ENCODE results near the gene HSPA1A. TPM values are rescaled to one million over a fixed set of nuclear protein-coding genes. Genes with fewer than 3 reads are reported as not detected.

The HSPA1A gene
- total and polyA plus RNA-seq, 4 donors, result 28.8 to 120 (median 77.6) TPM

DNA sequence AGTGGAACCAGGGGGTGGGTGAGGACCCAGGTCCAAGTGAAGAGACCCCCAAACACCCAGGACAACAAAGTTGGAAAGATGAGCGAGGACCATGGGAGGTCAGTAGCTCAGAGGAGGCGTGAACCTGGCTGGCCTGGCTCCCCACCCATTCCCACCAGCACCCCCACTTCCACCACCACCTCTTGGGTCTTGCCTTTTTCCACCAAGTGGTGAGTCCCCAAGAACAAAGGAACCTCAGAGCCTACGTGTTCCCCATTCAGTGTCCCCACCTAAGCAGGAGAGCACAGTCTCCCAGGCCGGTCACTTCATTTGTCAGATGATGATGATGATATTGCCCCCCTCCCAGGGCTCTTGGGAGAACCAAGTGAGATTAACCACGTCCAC lies 37.7 kb upstream of the HSPA1A start:
- H3K9ac ChIP-seq (ENCODE audit: low read depth in 1 of 2, low read length in 2 of 2), result peak overlapping the region in 1 of 2 donors; percentile 8
- H3K36me3 ChIP-seq (ENCODE audit: control insufficient read depth in 4 of 4, insufficient read depth in 3 of 4, low read depth in 1 of 4, low read length in 3 of 4), result peaks cover 0 to 31% (median 8%) of the 10 kb centered on the region in 4 donors
- H3K9me3 ChIP-seq (ENCODE audit: control insufficient read depth in 4 of 4, low read length in 3 of 4), result no peaks in the 10 kb centered on the region
- H3K27me3 ChIP-seq (ENCODE audit: control insufficient read depth in 4 of 4, insufficient read depth in 4 of 4, low read length in 3 of 4), result no peaks in the 10 kb centered on the region
- peaks cover 9 to 46% (median 31%) of the 10 kb centered on the region in 4 donors for H3K4me1 ChIP-seq (ENCODE audit: control insufficient read depth in 4 of 4, insufficient read depth in 4 of 4, low read length in 3 of 4)
- TF ChIP-seq HNF4G (IDR thresholded peaks at IDR 0.05) (no peak), TAF1 (conservative IDR thresholded peaks at IDR 0.05) (no peak), RAD21 (IDR thresholded peaks at IDR 0.05) (no peak), SP1 (IDR thresholded peaks at IDR 0.05) (no peak)
- TF ChIP-seq, protein P1, sequence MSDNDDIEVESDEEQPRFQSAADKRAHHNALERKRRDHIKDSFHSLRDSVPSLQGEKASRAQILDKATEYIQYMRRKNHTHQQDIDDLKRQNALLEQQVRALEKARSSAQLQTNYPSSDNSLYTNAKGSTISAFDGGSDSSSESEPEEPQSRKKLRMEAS (IDR thresholded peaks at IDR 0.05), result no peak
- H3K4me3 ChIP-seq (ENCODE audit: low read depth in 1 of 3, low read length in 3 of 3), result no peak overlapping the region
- peak overlapping the region; percentile 67 to 71 for H3K27ac ChIP-seq (ENCODE audit: low read depth in 1 of 2, low read length in 2 of 2)
- no peak for DNase-seq (ENCODE audit: low spot score)
- 96% methylated on average over 5 of the region's 5 CpGs for WGBS

DNA sequence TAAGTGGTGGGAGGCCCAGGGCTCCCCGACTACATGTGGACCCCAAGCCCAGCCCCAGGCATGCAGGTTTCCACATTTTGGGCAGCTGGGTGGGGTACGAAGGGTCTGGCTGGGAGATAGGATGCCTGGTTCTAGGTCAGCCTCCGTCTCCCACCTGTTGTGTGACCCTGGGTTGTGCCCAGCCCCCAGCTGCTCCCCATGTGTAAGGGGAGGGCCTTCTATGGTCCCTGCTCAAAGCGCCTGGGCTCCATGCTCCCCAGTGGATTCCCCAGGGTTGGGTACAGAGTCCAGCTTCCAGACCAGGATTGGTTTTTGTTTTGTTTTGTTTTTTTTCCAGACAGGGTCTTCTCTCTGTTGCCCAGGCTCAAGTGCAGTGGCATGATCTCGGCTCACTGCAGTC lies 37.1 kb upstream of the HSPA1A start:
- peak; percentile 42 for TF ChIP-seq SP1 (IDR thresholded peaks at IDR 0.05)
- no peak for TF ChIP-seq TAF1 (conservative IDR thresholded peaks at IDR 0.05)
- peak; percentile 38 to 63 for TF ChIP-seq HNF4A (conservative IDR thresholded peaks at IDR 0.05)
- TF ChIP-seq, protein P1 (IDR thresholded peaks at IDR 0.05), result no peak
- no peaks in the 10 kb centered on the region for H3K9me3 ChIP-seq (ENCODE audit: control insufficient read depth in 4 of 4, low read length in 3 of 4)
- no peak overlapping the region for H3K4me3 ChIP-seq (ENCODE audit: low read depth in 1 of 3, low read length in 3 of 3)
- peaks cover 4 to 37% (median 9%) of the 10 kb centered on the region in 4 donors for H3K36me3 ChIP-seq (ENCODE audit: control insufficient read depth in 4 of 4, insufficient read depth in 3 of 4, low read depth in 1 of 4, low read length in 3 of 4)
- H3K27ac ChIP-seq (ENCODE audit: low read depth in 1 of 2, low read length in 2 of 2), result peak overlapping the region; percentile 26 to 67
- no peak overlapping the region for H3K9ac ChIP-seq (ENCODE audit: low read depth in 1 of 2, low read length in 2 of 2)
- WGBS, result 93% methylated on average over 5 of the region's 5 CpGs
- H3K4me1 ChIP-seq (ENCODE audit: control insufficient read depth in 4 of 4, insufficient read depth in 4 of 4, low read length in 3 of 4), result peaks cover 7 to 42% (median 29%) of the 10 kb centered on the region in 4 donors
- no peak for DNase-seq (ENCODE audit: low spot score)
- no peaks in the 10 kb centered on the region for H3K27me3 ChIP-seq (ENCODE audit: control insufficient read depth in 4 of 4, insufficient read depth in 4 of 4, low read length in 3 of 4)

DNA sequence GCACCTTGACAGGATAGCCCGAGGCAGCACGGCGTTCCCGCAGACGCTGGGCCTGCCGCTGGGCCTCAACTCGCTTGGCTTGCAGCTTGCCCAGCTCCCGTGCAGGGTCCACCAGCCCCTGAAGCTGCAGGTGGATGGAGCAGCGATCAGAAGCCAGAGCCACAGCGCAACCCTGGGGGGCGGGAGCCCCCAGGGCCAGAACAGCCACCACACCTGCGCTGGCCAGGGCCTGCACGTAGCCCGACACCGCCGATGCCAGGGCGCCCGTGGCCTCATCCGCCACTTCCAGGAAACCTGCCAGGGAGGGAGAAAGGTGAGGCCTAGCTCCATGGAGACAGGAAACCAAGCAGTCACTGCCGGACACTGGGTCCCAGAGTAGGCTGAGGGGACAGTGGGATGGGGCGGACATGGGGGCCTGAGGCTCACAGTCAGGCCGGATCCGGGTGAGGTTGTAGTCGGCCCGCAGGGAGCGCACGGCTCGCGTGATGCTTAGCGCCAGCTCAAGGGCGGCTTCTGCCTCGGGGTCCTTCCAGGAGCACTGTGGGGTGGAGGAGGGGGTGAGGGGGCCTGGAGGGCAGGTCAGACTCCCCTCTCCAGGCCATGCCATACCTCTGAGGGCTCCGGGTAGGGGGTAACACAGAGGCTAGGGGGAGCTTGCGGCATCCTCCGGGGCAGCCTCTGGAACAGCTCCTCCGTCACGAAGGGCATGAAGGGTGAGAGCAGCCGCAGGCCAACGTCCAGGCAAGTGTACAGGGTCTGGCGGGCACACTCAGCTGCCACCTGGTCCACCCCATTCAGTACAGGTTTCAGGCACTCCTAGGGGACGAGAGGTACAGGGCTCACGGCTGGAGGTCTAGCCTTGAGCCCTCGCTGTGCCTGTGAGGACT lies 36.1 kb upstream of the HSPA1A start:
- H3K4me3 ChIP-seq (ENCODE audit: low read depth in 1 of 3, low read length in 3 of 3), result no peak overlapping the region
- no peaks in the 10 kb centered on the region for H3K9me3 ChIP-seq (ENCODE audit: control insufficient read depth in 4 of 4, low read length in 3 of 4)
- no peaks in the 10 kb centered on the region for H3K27me3 ChIP-seq (ENCODE audit: control insufficient read depth in 4 of 4, insufficient read depth in 4 of 4, low read length in 3 of 4)
- H3K9ac ChIP-seq (ENCODE audit: low read depth in 1 of 2, low read length in 2 of 2), result no peak overlapping the region
- 88% methylated on average over 43 of the region's 43 CpGs for WGBS
- no peak for DNase-seq (ENCODE audit: low spot score)
- H3K27ac ChIP-seq (ENCODE audit: low read depth in 1 of 2, low read length in 2 of 2), result peak overlapping the region; percentile 26 to 31
- peaks cover 6 to 39% (median 28%) of the 10 kb centered on the region in 4 donors for H3K4me1 ChIP-seq (ENCODE audit: control insufficient read depth in 4 of 4, insufficient read depth in 4 of 4, low read length in 3 of 4)
- H3K36me3 ChIP-seq (ENCODE audit: control insufficient read depth in 4 of 4, insufficient read depth in 3 of 4, low read depth in 1 of 4, low read length in 3 of 4), result peaks cover 5 to 39% (median 9%) of the 10 kb centered on the region in 4 donors
- TF ChIP-seq FOXA2 (IDR thresholded peaks at IDR 0.05) (no peak), NR2F2 (IDR thresholded peaks at IDR 0.05) (no peak), GABPA (IDR thresholded peaks at IDR 0.05 in 1 of 2, conservative IDR thresholded peaks at IDR 0.05 in 1 of 2) (no peak), JUND (IDR thresholded peaks at IDR 0.05) (no peak), HNF4G (IDR thresholded peaks at IDR 0.05) (no peak), FOXA1 (IDR thresholded peaks at IDR 0.05) (no peak), EGR1 (IDR thresholded peaks at IDR 0.05; ENCODE audit: low read depth in 2 of 2) (no peak), SP1 (IDR thresholded peaks at IDR 0.05) (no peak), RAD21 (IDR thresholded peaks at IDR 0.05) (no peak), YY1 (IDR thresholded peaks at IDR 0.05) (no peak), RXRA (IDR thresholded peaks at IDR 0.05) (no peak), HNF4A (conservative IDR thresholded peaks at IDR 0.05) (no peak), TAF1 (conservative IDR thresholded peaks at IDR 0.05) (no peak)
- TF ChIP-seq, protein P2, sequence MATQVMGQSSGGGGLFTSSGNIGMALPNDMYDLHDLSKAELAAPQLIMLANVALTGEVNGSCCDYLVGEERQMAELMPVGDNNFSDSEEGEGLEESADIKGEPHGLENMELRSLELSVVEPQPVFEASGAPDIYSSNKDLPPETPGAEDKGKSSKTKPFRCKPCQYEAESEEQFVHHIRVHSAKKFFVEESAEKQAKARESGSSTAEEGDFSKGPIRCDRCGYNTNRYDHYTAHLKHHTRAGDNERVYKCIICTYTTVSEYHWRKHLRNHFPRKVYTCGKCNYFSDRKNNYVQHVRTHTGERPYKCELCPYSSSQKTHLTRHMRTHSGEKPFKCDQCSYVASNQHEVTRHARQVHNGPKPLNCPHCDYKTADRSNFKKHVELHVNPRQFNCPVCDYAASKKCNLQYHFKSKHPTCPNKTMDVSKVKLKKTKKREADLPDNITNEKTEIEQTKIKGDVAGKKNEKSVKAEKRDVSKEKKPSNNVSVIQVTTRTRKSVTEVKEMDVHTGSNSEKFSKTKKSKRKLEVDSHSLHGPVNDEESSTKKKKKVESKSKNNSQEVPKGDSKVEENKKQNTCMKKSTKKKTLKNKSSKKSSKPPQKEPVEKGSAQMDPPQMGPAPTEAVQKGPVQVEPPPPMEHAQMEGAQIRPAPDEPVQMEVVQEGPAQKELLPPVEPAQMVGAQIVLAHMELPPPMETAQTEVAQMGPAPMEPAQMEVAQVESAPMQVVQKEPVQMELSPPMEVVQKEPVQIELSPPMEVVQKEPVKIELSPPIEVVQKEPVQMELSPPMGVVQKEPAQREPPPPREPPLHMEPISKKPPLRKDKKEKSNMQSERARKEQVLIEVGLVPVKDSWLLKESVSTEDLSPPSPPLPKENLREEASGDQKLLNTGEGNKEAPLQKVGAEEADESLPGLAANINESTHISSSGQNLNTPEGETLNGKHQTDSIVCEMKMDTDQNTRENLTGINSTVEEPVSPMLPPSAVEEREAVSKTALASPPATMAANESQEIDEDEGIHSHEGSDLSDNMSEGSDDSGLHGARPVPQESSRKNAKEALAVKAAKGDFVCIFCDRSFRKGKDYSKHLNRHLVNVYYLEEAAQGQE (IDR thresholded peaks at IDR 0.05), result no peak
- TF ChIP-seq, protein P3, sequence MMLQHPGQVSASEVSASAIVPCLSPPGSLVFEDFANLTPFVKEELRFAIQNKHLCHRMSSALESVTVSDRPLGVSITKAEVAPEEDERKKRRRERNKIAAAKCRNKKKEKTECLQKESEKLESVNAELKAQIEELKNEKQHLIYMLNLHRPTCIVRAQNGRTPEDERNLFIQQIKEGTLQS (IDR thresholded peaks at IDR 0.05), result no peak
- TF ChIP-seq, protein P4, sequence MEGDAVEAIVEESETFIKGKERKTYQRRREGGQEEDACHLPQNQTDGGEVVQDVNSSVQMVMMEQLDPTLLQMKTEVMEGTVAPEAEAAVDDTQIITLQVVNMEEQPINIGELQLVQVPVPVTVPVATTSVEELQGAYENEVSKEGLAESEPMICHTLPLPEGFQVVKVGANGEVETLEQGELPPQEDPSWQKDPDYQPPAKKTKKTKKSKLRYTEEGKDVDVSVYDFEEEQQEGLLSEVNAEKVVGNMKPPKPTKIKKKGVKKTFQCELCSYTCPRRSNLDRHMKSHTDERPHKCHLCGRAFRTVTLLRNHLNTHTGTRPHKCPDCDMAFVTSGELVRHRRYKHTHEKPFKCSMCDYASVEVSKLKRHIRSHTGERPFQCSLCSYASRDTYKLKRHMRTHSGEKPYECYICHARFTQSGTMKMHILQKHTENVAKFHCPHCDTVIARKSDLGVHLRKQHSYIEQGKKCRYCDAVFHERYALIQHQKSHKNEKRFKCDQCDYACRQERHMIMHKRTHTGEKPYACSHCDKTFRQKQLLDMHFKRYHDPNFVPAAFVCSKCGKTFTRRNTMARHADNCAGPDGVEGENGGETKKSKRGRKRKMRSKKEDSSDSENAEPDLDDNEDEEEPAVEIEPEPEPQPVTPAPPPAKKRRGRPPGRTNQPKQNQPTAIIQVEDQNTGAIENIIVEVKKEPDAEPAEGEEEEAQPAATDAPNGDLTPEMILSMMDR (IDR thresholded peaks at IDR 0.05; ENCODE audit: low read depth, low read length, missing input control), result no peak
- TF ChIP-seq, protein P1 (IDR thresholded peaks at IDR 0.05), result no peak
- TF ChIP-seq, protein P5, sequence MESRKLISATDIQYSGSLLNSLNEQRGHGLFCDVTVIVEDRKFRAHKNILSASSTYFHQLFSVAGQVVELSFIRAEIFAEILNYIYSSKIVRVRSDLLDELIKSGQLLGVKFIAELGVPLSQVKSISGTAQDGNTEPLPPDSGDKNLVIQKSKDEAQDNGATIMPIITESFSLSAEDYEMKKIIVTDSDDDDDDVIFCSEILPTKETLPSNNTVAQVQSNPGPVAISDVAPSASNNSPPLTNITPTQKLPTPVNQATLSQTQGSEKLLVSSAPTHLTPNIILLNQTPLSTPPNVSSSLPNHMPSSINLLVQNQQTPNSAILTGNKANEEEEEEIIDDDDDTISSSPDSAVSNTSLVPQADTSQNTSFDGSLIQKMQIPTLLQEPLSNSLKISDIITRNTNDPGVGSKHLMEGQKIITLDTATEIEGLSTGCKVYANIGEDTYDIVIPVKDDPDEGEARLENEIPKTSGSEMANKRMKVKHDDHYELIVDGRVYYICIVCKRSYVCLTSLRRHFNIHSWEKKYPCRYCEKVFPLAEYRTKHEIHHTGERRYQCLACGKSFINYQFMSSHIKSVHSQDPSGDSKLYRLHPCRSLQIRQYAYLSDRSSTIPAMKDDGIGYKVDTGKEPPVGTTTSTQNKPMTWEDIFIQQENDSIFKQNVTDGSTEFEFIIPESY (IDR thresholded peaks at IDR 0.05), result no peak
